HepG2 (cell line): ENCODE data around the gene SLCO2B1. TPM values are rescaled to one million over a fixed set of nuclear protein-coding genes. Genes with fewer than 3 reads are reported as not detected.

ENCODE experiments used
- CC2D1A ChIP-seq: sonication (generic); formaldehyde crosslinking; IDR thresholded peaks from 2 replicates; pipeline ENCODE4 v1.8.1; 2023; ENCODE audit warnings: mild to moderate bottlenecking, missing genetic modification reagents
- CHD4 ChIP-seq: fragments of 200-600 bp; sonication (generic); IDR thresholded peaks from 2 replicates; pipeline ENCODE4 v1.7.0; 2017; ENCODE audit warnings: mild to moderate bottlenecking, low read length, borderline replicate concordance
- ETV5 ChIP-seq: IDR thresholded peaks from 2 replicates; pipeline ENCODE4 v1.6.1; 2018; ENCODE audit warnings: missing biosample characterization, missing genetic modification reagents, inconsistent platforms, borderline replicate concordance
- JUN ChIP-seq: sonication (generic); formaldehyde crosslinking; IDR thresholded peaks from 2 replicates; pipeline ENCODE4 v1.4.0; 2020; ENCODE audit warnings: mild to moderate bottlenecking, missing genetic modification reagents
- MAF1 ChIP-seq: sonication (generic); formaldehyde crosslinking; IDR thresholded peaks from 2 replicates; pipeline ENCODE4 v1.5.0; 2020; ENCODE audit warnings: missing genetic modification reagents, borderline replicate concordance
- MLLT10 ChIP-seq: sonication (generic); formaldehyde crosslinking; IDR thresholded peaks from 2 replicates; pipeline ENCODE4 v1.4.0; 2020; ENCODE audit warnings: missing genetic modification reagents
- MXI1 ChIP-seq: IDR thresholded peaks from 3 replicates; pipeline ENCODE4 v1.6.1; 2012; ENCODE audit warnings: low read depth, low read length, inconsistent platforms, borderline replicate concordance
- NFATC3 ChIP-seq: sonication (generic); formaldehyde crosslinking; IDR thresholded peaks from 2 replicates; pipeline ENCODE4 v1.5.1; 2020; ENCODE audit warnings: mild to moderate bottlenecking, missing genetic modification reagents
- NR2F6 ChIP-seq, 2 experiments: IDR thresholded peaks; 2 replicates each; pipeline ENCODE4 v1.6.1; 2016; ENCODE audit warnings: antibody characterized with exemption in 1 of 2, mild to moderate bottlenecking in 1 of 2
- RFXANK ChIP-seq: IDR thresholded peaks from 2 replicates; pipeline ENCODE4 v1.6.1; 2016
- U2AF1 ChIP-seq: fragments of 200-400 bp; formaldehyde crosslinking; optimal IDR thresholded peaks from 2 replicates; pipeline ENCODE3; 2017; ENCODE audit warnings: mild to moderate bottlenecking, low read depth, low read length
- ZIK1 ChIP-seq: sonication (generic); formaldehyde crosslinking; IDR thresholded peaks from 2 replicates; pipeline ENCODE4 v1.5.0; 2020; ENCODE audit warnings: mild to moderate bottlenecking, low read depth, missing genetic modification reagents, borderline replicate concordance
- ZNF124 ChIP-seq: sonication (generic); formaldehyde crosslinking; IDR thresholded peaks from 2 replicates; pipeline ENCODE4 v1.4.0; 2020; ENCODE audit warnings: missing genetic modification reagents
- ZNF382 ChIP-seq: sonication (generic); formaldehyde crosslinking; IDR thresholded peaks from 2 replicates; pipeline ENCODE4 v1.5.0; 2020; ENCODE audit warnings: missing genetic modification reagents, mild to moderate bottlenecking, borderline replicate concordance
- ZNF446 ChIP-seq: sonication (generic); formaldehyde crosslinking; IDR thresholded peaks from 2 replicates; pipeline ENCODE4 v1.5.0; 2020; ENCODE audit warnings: mild to moderate bottlenecking, missing genetic modification reagents
- ZNF543 ChIP-seq: sonication (generic); formaldehyde crosslinking; IDR thresholded peaks from 2 replicates; pipeline ENCODE4 v1.4.0; 2020; ENCODE audit warnings: mild to moderate bottlenecking, missing genetic modification reagents
- ZNF614 ChIP-seq: IDR thresholded peaks from 2 replicates; pipeline ENCODE4 v1.6.1; 2018; ENCODE audit warnings: missing biosample characterization, missing genetic modification reagents, inconsistent platforms, borderline replicate concordance
- ZNF709 ChIP-seq: sonication (generic); formaldehyde crosslinking; IDR thresholded peaks from 2 replicates; pipeline ENCODE4 v1.5.0; 2020; ENCODE audit warnings: mild to moderate bottlenecking, missing genetic modification reagents
- ZNF850 ChIP-seq: sonication (generic); formaldehyde crosslinking; conservative IDR thresholded peaks from 2 replicates; pipeline ENCODE4 v1.9.0; 2021; ENCODE audit warnings: mild to moderate bottlenecking, missing genetic modification reagents
- ZNF878 ChIP-seq: sonication (generic); formaldehyde crosslinking; IDR thresholded peaks from 2 replicates; pipeline ENCODE4 v1.8.1; 2023; ENCODE audit warnings: mild to moderate bottlenecking, missing genetic modification reagents, moderate library complexity
- ZNF891 ChIP-seq: sonication (generic); formaldehyde crosslinking; IDR thresholded peaks from 2 replicates; pipeline ENCODE4 v1.5.0; 2020; ENCODE audit warnings: mild to moderate bottlenecking, missing genetic modification reagents
- ZSCAN12 ChIP-seq: sonication (generic); formaldehyde crosslinking; IDR thresholded peaks from 2 replicates; pipeline ENCODE4 v1.9.0; 2021; ENCODE audit warnings: mild to moderate bottlenecking, missing genetic modification reagents
- polyA plus RNA-seq, 8 experiments: library from polyadenylated mRNA; depleted of rRNA in 3 of 8; stranded (reverse) in 7 of 8; unstranded in 1 of 8; fragments of >200 nt; fragmentation: Illumina TruSeq in 4 of 8; extraction: Trizol in 4 of 8; gene quantifications; 2 replicates each; pipeline versions ENCODE4 v1.2.1 to v1.2.3, GENCODE V29; 2011 to 2016; ENCODE audit warnings: low read depth in 4 of 8, missing spikeins in 1 of 8, mixed read lengths in 1 of 8; ENCODE audit not compliant: insufficient read depth in 1 of 8
- total RNA-seq, 5 experiments: library from RNA; depleted of rRNA; stranded (reverse); fragments of >200 nt; fragmentation: Illumina TruSeq; extraction: Trizol; gene quantifications; 2 replicates each; pipeline ENCODE4 v1.2.3, GENCODE V29; 2016; ENCODE audit warnings: low read depth in 1 of 5
- TF ChIP-seq, protein P1 (sequence below): sonication (generic); formaldehyde crosslinking; IDR thresholded peaks from 2 replicates; pipeline ENCODE4 v1.8.1; 2023; ENCODE audit warnings: mild to moderate bottlenecking, inconsistent platforms, moderate library complexity, missing genetic modification reagents, borderline replicate concordance
- TF ChIP-seq, protein P2 (sequence below): sonication (generic); formaldehyde crosslinking; IDR thresholded peaks from 2 replicates; pipeline ENCODE4 v1.4.0; 2020; ENCODE audit warnings: missing genetic modification reagents, borderline replicate concordance
- TF ChIP-seq, protein P3 (sequence below): IDR thresholded peaks from 2 replicates; pipeline ENCODE4 v1.6.1; 2016; ENCODE audit warnings: missing genetic modification reagents, missing compliant biosample characterization
- TF ChIP-seq, protein P4 (sequence below): sonication (generic); formaldehyde crosslinking; IDR thresholded peaks from 2 replicates; pipeline ENCODE4 v1.4.0; 2020; ENCODE audit warnings: low read depth, missing genetic modification reagents

The SLCO2B1 gene
- total and polyA plus RNA-seq, 2 of the 13 experiments (the other 11 are each of a cell fraction or from before 2014, with no cell fraction given): 15.3 to 19.8 TPM

DNA sequence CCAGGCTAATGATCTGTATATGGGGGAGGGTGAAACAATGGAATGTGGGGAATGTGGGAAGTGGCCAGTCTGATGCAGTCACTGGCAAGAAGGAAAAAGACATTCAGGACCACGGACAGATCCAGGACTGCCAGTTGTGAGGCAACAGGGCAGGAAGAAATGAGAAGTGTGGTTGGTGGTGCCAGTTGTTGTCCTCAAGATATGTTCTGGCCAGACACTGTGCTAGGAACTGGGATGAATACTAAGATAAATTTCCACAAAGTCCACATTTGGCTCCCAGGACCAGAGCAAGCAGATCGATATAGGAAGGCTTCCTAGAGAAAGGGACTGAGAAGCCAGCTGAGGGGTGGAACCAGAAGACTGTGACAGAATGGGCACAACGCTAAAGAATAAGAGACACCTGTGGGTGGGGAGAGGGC is 82.9 kb downstream of the SLCO2B1 start (continued):
- TF ChIP-seq, protein P1, sequence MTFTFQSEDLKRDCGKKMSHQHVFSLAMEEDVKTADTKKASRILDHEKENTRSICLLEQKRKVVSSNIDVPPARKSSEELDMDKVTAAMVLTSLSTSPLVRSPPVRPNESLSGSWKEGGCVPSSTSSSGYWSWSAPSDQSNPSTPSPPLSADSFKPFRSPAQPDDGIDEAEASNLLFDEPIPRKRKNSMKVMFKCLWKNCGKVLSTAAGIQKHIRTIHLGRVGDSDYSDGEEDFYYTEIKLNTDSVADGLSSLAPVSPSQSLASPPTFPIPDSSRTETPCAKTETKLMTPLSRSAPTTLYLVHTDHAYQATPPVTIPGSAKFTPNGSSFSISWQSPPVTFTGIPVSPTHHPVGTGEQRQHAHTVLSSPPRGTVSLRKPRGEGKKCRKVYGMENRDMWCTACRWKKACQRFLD (CRISPR knock-in tag): no peak
- TF ChIP-seq ZNF878: no peak
- no peak for TF ChIP-seq U2AF1
- peak; percentile 57; the same call in 1 of the 2 replicates for TF ChIP-seq ZNF709 (CRISPR knock-in tag)
- TF ChIP-seq ZNF891 (CRISPR knock-in tag): no peak
- 0 out of 2 replicates have a peak, but pooled peaks have one; percentile 41 for TF ChIP-seq ETV5 (CRISPR knock-in tag)
- no peak; the same call in 1 of the 2 replicates for TF ChIP-seq MAF1
- TF ChIP-seq, protein P2, sequence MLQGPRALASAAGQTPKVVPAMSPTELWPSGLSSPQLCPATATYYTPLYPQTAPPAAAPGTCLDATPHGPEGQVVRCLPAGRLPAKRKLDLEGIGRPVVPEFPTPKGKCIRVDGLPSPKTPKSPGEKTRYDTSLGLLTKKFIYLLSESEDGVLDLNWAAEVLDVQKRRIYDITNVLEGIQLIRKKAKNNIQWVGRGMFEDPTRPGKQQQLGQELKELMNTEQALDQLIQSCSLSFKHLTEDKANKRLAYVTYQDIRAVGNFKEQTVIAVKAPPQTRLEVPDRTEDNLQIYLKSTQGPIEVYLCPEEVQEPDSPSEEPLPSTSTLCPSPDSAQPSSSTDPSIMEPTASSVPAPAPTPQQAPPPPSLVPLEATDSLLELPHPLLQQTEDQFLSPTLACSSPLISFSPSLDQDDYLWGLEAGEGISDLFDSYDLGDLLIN (CRISPR knock-in tag): no peak
- TF ChIP-seq MLLT10: no peak
- no peak for TF ChIP-seq CC2D1A
- no peak for TF ChIP-seq ZIK1 (CRISPR knock-in tag)
- TF ChIP-seq JUN (CRISPR knock-in tag): no peak
- TF ChIP-seq ZNF614: no peak
- peak; percentile 65; the same call in 1 of the 2 replicates for TF ChIP-seq ZNF124
- TF ChIP-seq, protein P3, sequence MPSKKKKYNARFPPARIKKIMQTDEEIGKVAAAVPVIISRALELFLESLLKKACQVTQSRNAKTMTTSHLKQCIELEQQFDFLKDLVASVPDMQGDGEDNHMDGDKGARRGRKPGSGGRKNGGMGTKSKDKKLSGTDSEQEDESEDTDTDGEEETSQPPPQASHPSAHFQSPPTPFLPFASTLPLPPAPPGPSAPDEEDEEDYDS (CRISPR knock-in tag): 0 out of 2 replicates have a peak, but pooled peaks have one; percentile 27
- TF ChIP-seq ZNF382 (CRISPR knock-in tag): no peak
- TF ChIP-seq ZNF850: no peak
- no peak for TF ChIP-seq CHD4
- no peak for TF ChIP-seq NFATC3 (CRISPR knock-in tag)
- no peak for TF ChIP-seq NR2F6 (IDR thresholded peaks at IDR 0.05)
- peak; percentile 25; the same call in 1 of the 2 replicates for TF ChIP-seq NR2F6 (CRISPR knock-in tag; IDR thresholded peaks at IDR 0.05)
- TF ChIP-seq, protein P4, sequence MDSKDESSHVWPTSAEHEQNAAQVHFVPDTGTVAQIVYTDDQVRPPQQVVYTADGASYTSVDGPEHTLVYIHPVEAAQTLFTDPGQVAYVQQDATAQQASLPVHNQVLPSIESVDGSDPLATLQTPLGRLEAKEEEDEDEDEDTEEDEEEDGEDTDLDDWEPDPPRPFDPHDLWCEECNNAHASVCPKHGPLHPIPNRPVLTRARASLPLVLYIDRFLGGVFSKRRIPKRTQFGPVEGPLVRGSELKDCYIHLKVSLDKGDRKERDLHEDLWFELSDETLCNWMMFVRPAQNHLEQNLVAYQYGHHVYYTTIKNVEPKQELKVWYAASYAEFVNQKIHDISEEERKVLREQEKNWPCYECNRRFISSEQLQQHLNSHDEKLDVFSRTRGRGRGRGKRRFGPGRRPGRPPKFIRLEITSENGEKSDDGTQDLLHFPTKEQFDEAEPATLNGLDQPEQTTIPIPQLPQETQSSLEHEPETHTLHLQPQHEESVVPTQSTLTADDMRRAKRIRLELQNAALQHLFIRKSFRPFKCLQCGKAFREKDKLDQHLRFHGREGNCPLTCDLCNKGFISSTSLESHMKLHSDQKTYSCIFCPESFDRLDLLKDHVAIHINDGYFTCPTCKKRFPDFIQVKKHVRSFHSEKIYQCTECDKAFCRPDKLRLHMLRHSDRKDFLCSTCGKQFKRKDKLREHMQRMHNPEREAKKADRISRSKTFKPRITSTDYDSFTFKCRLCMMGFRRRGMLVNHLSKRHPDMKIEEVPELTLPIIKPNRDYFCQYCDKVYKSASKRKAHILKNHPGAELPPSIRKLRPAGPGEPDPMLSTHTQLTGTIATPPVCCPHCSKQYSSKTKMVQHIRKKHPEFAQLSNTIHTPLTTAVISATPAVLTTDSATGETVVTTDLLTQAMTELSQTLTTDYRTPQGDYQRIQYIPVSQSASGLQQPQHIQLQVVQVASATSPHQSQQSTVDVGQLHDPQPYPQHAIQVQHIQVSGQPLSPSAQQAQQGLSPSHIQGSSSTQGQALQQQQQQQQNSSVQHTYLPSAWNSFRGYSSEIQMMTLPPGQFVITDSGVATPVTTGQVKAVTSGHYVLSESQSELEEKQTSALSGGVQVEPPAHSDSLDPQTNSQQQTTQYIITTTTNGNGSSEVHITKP (CRISPR knock-in tag): peak; percentile 38; the same call in 1 of the 2 replicates
- TF ChIP-seq ZNF446: no peak
- TF ChIP-seq ZNF543: no peak
- no peak for TF ChIP-seq RFXANK
- TF ChIP-seq ZSCAN12 (CRISPR knock-in tag): peak; percentile 86; the same call in 1 of the 2 replicates
- no peak for TF ChIP-seq MXI1
